IPS-18a (cell line): ENCODE measurements around the gene SH3TC2.

ENCODE experiments used
- H3K27ac ChIP-seq: one replicate; pipeline ENCODE4 v1.5.1; 2013; ENCODE audit warnings: low read length
- H3K27me3 ChIP-seq: one replicate; pipeline ENCODE4 v1.6.1; 2013; ENCODE audit warnings: mild to moderate bottlenecking, low read length; ENCODE audit not compliant: control insufficient read depth, insufficient read depth
- H3K36me3 ChIP-seq: one replicate; pipeline ENCODE4 v1.6.1; 2013; ENCODE audit warnings: low read depth, low read length; ENCODE audit not compliant: control insufficient read depth
- H3K4me1 ChIP-seq: one replicate; pipeline ENCODE4 v1.6.1; 2013; ENCODE audit warnings: low read depth, low read length; ENCODE audit not compliant: control insufficient read depth
- H3K4me3 ChIP-seq: one replicate; pipeline ENCODE4 v1.5.1; 2013; ENCODE audit warnings: low read length
- H3K9ac ChIP-seq: one replicate; pipeline ENCODE4 v1.6.1; 2013; ENCODE audit warnings: mild to moderate bottlenecking, low read length, moderate library complexity
- H3K9me3 ChIP-seq: one replicate; pipeline ENCODE4 v1.6.1; 2013; ENCODE audit warnings: low read depth, low read length; ENCODE audit not compliant: control insufficient read depth

SH3TC2 gene

GRCh38 chr5:149056616-149057165 lies 6.2 kb downstream of the SH3TC2 start:
- H3K36me3 ChIP-seq = no peaks in the 10 kb centered on the region
- no peaks in the 10 kb centered on the region for H3K4me1 ChIP-seq
- H3K9me3 ChIP-seq = no peaks in the 10 kb centered on the region
- H3K27me3 ChIP-seq = no peaks in the 10 kb centered on the region
- H3K27ac ChIP-seq = no peak overlapping the region
- H3K9ac ChIP-seq = no peak overlapping the region
- no peak overlapping the region for H3K4me3 ChIP-seq

GRCh38 chr5:149054416-149054815 lies 8.4 kb downstream of the SH3TC2 start:
- H3K9me3 ChIP-seq = no peaks in the 10 kb centered on the region
- no peaks in the 10 kb centered on the region for H3K36me3 ChIP-seq
- H3K27ac ChIP-seq = no peak overlapping the region
- no peaks in the 10 kb centered on the region for H3K27me3 ChIP-seq
- H3K4me3 ChIP-seq = no peak overlapping the region
- no peak overlapping the region for H3K9ac ChIP-seq
- H3K4me1 ChIP-seq = no peaks in the 10 kb centered on the region

DNA sequence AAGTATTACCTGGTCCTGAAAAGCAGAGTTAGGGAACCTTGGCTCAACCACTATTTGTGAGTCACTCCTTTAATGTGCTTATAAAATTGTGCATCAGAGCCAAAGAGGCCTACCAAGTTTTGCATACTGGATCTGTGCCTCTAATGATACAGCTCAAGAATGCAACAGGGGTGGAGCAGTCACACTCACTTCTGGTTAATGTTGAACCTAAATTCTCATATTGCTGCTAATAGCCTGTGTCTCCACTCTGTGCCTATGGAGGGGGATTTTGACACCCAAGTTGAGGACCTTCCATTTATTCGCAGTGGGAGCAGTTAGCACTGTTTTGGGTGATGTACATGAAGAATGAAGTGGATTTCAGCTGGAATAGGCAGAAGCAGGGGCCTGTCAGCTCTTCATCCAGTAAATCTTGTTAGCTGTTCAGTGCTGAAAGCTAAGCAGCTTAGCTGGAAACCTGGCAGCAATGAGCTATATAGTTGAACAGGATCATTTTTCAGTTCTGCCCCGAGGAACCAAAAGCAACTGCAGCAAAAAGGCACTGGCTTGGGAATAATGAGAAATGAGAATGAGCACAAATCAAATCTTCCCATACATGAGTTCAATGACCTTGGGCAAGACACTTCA lies 9.7 kb downstream of the SH3TC2 start:
- no peak overlapping the region for H3K9ac ChIP-seq
- no peaks in the 10 kb centered on the region for H3K36me3 ChIP-seq
- H3K27ac ChIP-seq = no peak overlapping the region
- no peaks in the 10 kb centered on the region for H3K27me3 ChIP-seq
- no peak overlapping the region for H3K4me3 ChIP-seq
- no peaks in the 10 kb centered on the region for H3K4me1 ChIP-seq
- H3K9me3 ChIP-seq = no peaks in the 10 kb centered on the region

DNA sequence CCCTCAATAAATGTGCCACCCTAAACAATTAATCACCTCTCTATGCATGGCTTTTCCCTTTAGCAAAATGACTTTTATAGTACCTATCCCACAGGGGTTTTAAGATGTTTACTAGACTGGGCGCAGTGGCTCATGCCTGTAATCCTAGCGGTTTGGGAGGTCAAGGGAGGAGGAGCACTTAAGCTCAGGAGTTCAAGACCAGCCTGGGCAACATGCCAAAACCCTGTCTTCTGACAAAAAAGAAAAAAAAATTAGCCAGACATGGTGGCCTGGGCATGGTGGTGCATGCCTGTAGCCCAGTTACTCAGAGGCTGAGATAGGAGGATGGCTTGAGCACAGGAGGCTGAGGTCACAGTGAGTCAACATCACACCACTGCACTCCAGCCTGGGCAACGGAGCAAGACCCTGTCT lies 13.5 kb downstream of the SH3TC2 start:
- Histone ChIP-seq H3K9me3 (no peaks in the 10 kb centered on the region), H3K36me3 (no peaks in the 10 kb centered on the region), H3K27ac (no peak overlapping the region), H3K27me3 (no peaks in the 10 kb centered on the region), H3K9ac (no peak overlapping the region), H3K4me3 (no peak overlapping the region), H3K4me1 (no peaks in the 10 kb centered on the region)

DNA sequence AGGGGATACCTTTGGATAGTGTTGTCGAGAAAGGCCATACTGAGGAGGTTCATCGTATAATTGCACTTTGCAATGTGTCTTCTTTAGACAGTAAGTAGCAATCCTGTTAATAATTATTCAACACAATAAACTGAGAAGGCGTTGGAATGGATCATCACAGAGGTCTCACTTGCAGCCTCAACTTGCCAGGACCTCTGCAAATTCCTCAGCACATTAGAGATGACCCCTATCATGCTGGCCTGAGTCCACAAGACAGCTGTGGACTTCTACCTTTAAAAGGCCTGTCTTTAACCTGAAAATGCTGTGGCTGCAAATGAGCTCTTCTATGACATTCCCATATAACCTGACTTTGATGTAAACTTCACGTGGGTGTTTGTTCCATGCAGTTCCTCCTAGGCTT lies 14.1 kb downstream of the SH3TC2 start:
- Histone ChIP-seq H3K4me1 (no peaks in the 10 kb centered on the region), H3K9ac (no peak overlapping the region), H3K36me3 (no peaks in the 10 kb centered on the region), H3K4me3 (no peak overlapping the region), H3K27me3 (no peaks in the 10 kb centered on the region), H3K9me3 (no peaks in the 10 kb centered on the region), H3K27ac (no peak overlapping the region)

- Histone ChIP-seq H3K27ac (no peak overlapping the region), H3K4me3 (no peak overlapping the region), H3K36me3 (no peaks in the 10 kb centered on the region), H3K9ac (no peak overlapping the region), H3K4me1 (no peaks in the 10 kb centered on the region), H3K9me3 (no peaks in the 10 kb centered on the region), H3K27me3 (no peaks in the 10 kb centered on the region)
Measured at GRCh38 chr5:149047462-149047861, 15.4 kb downstream of the SH3TC2 start.

DNA sequence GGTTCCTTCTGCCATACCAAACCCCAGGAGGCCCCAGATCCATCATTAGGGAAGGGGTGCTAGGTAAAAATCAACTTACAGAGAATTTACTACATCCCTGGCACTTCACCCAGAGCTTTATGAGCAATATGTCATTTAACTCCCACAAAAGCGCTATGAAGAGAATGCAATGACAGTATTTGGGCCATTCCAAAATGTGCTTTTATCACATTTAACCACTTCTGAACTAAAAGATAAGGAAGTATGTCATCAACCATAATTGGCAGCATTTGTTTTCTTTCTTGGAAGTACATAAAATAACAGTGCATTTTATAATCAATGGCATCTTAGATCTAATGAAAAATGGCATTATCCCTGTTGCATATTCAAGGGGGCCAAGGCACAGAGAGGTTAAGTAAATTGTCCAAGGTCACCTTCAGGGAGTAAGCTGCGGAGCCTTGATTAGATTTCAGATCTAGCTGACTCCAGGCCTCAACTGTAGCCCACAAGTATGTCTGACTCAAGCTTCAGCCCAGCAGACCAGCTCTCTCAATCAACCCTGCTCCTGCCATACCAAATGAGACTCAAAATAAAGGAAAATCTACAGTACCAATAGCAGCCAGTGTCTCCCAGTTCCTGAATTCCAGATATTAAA lies 16.5 kb downstream of the SH3TC2 start:
- H3K9ac ChIP-seq = no peak overlapping the region
- H3K27ac ChIP-seq = no peak overlapping the region
- no peaks in the 10 kb centered on the region for H3K36me3 ChIP-seq
- H3K27me3 ChIP-seq = no peaks in the 10 kb centered on the region
- no peak overlapping the region for H3K4me3 ChIP-seq
- H3K9me3 ChIP-seq = no peaks in the 10 kb centered on the region
- H3K4me1 ChIP-seq = no peaks in the 10 kb centered on the region

DNA sequence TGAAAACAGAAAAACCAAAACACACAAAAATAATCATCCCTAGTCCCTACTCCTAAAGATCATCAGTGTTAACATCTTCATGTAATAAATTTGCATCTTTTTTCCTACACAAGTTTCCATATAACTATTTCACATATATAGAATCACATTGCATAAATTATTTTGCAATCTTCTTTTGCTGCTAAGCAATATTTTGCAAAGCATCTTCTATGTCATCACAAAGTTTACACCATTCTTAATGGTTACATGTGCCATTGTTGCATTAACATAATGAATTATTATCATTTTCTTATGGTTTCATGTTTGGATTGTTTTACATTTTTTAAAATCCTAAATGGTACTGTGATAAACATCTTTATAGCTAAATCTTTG lies 17.8 kb downstream of the SH3TC2 start:
- Histone ChIP-seq H3K9me3 (no peaks in the 10 kb centered on the region), H3K9ac (no peak overlapping the region), H3K36me3 (no peaks in the 10 kb centered on the region), H3K27me3 (no peaks in the 10 kb centered on the region), H3K4me3 (no peak overlapping the region), H3K27ac (no peak overlapping the region), H3K4me1 (no peaks in the 10 kb centered on the region)

- no peaks in the 10 kb centered on the region for H3K9me3 ChIP-seq
- H3K36me3 ChIP-seq = no peaks in the 10 kb centered on the region
- H3K4me3 ChIP-seq = no peak overlapping the region
- no peak overlapping the region for H3K9ac ChIP-seq
- no peak overlapping the region for H3K27ac ChIP-seq
- no peaks in the 10 kb centered on the region for H3K4me1 ChIP-seq
- no peaks in the 10 kb centered on the region for H3K27me3 ChIP-seq
Measured at GRCh38 chr5:149044453-149045088, 18.3 kb downstream of the SH3TC2 start.

- Histone ChIP-seq H3K9ac (no peak overlapping the region), H3K4me3 (no peak overlapping the region), H3K27me3 (no peaks in the 10 kb centered on the region), H3K36me3 (no peaks in the 10 kb centered on the region), H3K9me3 (no peaks in the 10 kb centered on the region), H3K4me1 (no peaks in the 10 kb centered on the region), H3K27ac (no peak overlapping the region)
Measured at GRCh38 chr5:149043641-149044040, 19.2 kb downstream of the SH3TC2 start.

GRCh38 chr5:149042865-149043264 lies 20.0 kb downstream of the SH3TC2 start:
- no peaks in the 10 kb centered on the region for H3K9me3 ChIP-seq
- H3K27ac ChIP-seq = no peak overlapping the region
- H3K4me3 ChIP-seq = no peak overlapping the region
- no peak overlapping the region for H3K9ac ChIP-seq
- no peaks in the 10 kb centered on the region for H3K4me1 ChIP-seq
- H3K36me3 ChIP-seq = no peaks in the 10 kb centered on the region
- no peaks in the 10 kb centered on the region for H3K27me3 ChIP-seq

- no peaks in the 10 kb centered on the region for H3K4me1 ChIP-seq
- no peaks in the 10 kb centered on the region for H3K36me3 ChIP-seq
- no peaks in the 10 kb centered on the region for H3K27me3 ChIP-seq
- H3K27ac ChIP-seq = no peak overlapping the region
- H3K4me3 ChIP-seq = no peak overlapping the region
- H3K9ac ChIP-seq = no peak overlapping the region
- H3K9me3 ChIP-seq = no peaks in the 10 kb centered on the region
Measured at GRCh38 chr5:149041242-149041641, 21.6 kb downstream of the SH3TC2 start.
